Activated CD4-positive, alpha-beta T cell treated with anti-CD3 and anti-CD28 coated beads for 1 hour (primary cell): ENCODE measurements around the gene ZCRB1.
"Not testable (repeated sequence)": the region's sequence is repeated elsewhere in the genome, so short reads cannot be mapped to it uniquely, and the experiment has no call there.

Source experiments
- DNase-seq: peaks from one replicate; pipeline ENCODE4 v3.0.0-alpha.2; 2020

Gene ZCRB1, protein sequence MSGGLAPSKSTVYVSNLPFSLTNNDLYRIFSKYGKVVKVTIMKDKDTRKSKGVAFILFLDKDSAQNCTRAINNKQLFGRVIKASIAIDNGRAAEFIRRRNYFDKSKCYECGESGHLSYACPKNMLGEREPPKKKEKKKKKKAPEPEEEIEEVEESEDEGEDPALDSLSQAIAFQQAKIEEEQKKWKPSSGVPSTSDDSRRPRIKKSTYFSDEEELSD

GRCh38 chr12:42325653-42326474, at the start of gene ZCRB1, which contains the start of gene PPHLN1:
TSS of gene ZCRB1 (minus strand) at chr12:42326094. CDS start at chr12:42324102, 1,992 bp downstream.
TSS of gene PPHLN1 (plus strand) at chr12:42326167. CDS start at chr12:42335903, 9,736 bp downstream.
- peak; percentile 62 for DNase-seq

GRCh38 chr12:42373669-42374068, 47.8 kb upstream of the ZCRB1 start:
- no peak for DNase-seq

- no peak for DNase-seq
Observed at GRCh38 chr12:42372154-42372791, 46.4 kb upstream of the ZCRB1 start.

- no peak for DNase-seq
Observed at GRCh38 chr12:42370013-42370412, 44.1 kb upstream of the ZCRB1 start.

GRCh38 chr12:42365486-42365885, 39.6 kb upstream of the ZCRB1 start:
- no peak for DNase-seq

DNA sequence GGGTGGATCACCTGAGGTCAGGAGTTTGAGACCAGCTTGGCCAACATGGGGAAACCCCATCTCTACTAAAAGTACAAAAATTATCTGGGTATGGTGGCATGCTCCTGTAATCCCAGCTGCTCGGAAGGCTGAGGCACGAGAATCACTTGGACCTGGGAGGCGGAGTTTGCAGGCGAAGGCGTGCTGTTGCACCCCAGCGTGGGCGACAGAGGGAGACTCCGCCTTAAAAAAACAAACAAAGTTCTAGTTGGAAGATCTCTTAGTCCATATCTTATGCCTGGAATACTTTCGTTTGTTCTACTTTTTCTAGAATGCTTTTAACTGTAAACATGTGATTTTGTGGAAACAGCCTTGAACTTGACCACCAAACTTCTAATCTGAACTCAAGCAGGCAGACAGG, 38.8 kb upstream of the ZCRB1 start:
- DNase-seq = no peak

- DNase-seq = no peak
Observed at GRCh38 chr12:42362647-42363260, 36.9 kb upstream of the ZCRB1 start.

DNA sequence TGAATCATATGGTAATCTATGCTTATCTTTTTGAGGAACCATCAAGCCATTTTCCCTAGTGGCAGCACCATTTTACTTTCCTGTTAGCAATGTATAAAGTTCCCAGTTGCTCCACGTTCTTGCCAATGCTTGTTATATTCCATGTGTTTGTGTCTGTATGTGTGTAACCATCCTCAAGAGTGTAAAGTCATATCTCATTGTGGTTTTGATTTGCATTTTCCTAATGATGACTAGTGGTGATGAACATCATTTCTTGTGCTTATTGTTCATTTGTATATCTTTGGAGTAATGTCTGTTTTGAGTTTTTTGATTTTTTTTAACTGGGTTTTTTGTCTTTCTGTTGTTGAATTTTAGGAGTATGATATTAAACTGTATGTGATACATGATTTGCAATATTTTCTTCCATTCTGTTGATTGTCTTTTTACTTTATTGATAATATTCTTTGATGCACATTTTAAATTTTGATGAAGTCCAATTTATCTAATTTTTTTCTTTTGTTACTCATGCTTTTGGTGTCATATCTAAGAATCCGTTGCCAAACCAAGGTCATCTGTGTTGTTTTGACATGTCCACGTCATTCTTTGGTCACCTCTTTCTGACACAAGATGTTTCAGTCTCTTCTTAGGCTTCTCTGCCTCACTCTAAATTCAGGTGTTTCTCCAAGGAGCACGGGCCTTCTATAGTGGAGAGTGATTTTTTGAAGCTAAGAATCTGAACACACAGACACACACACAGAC, 36.2 kb upstream of the ZCRB1 start:
- no peak for DNase-seq

DNA sequence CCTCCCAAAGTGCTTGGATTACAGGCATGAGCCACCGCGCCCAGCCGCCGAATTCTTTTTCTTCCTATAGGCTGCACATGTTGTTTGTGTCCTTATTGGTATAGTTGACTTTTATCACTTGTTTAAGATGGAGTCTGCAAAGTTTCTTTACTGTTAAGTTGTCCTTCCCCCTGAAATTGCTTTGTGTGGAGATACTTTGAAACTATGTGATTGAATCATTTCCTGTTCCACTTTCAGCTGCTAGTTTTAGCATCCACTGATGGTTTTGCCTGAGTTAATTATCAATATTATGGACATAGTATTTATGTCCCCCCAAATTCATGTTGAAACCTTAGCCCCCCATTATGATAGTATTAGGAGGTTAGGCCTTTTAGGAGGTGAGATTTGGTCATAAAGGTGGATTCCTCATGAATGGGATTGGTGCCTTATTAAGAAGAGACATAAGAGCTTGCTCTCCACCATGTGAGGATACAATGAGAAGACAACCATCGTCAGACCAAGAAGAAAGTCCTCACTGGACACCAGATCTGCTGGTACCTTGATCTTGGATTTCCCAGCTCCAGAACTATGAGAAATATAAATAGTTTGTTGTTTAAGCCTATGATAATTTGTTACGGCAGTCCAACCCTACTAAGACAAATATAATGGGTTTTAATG, 35.0 kb upstream of the ZCRB1 start:
- DNase-seq = no peak

DNA sequence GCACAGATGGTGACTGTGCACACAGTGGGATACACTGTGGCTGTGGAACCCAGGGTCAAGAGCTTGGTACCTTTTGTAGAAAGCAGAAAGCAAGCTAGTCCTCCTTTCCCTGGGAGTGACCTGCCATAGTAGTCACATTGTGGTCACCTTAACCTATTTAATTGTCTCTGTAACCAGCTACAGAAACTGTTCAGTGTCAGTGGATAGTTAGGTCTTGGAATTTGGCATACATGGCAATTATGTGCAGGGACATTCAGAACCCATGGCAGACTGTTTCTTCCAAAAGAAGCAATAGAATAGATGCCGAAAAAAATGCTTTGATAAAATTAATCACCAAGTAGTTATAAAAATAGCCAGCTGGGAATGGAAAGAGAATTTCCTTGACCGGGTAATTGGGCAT, 30.4 kb upstream of the ZCRB1 start:
- no peak for DNase-seq

DNA sequence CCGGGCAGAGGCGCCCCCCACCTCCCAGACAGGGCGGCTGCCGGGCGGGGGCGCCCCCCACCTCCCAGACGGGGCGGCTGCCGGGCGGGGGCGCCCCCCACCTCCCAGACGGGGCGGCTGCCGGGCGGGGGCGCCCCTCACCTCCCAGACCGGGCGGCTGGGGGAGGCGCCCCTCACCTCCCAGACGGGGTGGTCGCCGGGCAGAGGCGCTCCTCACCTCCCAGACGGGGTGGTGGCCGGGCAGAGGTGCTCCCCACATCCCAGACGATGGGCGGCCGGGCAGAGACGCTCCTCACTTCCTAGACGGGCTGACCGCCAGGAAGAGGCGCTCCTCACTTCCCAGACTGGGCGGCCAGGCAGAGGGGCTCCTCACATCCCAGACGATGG, 24.1 kb upstream of the ZCRB1 start:
- DNase-seq = not testable (repeated sequence)

- DNase-seq = not testable (repeated sequence)
Observed at GRCh38 chr12:42349119-42350020, 23.5 kb upstream of the ZCRB1 start.

DNA sequence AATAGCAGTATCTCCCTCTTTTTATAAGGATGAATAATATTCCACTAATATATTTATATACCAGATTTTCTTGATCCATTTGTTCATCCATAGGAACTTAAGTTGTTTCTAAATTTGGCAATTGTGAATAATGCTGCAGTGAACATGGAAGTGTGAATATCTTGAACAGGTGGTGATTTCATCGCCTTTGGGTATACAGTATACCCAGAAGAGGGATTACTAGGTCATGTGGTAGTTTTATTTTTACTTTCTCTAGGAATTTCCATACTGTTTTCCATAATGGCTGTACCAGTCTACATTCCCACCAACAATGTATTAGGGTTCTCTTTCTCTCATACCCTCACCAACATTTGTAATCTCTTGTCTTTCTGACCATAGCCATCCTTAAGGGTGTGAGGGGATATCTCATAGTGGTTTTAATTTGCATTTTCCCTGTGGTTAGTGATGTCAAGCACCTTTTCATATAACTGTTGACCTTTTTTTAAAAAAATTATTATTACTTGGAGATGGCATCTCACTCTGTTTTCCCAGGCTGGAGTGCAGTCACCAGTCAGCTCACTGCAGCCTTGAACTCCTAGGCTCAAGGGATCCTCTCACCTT, 20.6 kb upstream of the ZCRB1 start:
- no peak for DNase-seq

DNA sequence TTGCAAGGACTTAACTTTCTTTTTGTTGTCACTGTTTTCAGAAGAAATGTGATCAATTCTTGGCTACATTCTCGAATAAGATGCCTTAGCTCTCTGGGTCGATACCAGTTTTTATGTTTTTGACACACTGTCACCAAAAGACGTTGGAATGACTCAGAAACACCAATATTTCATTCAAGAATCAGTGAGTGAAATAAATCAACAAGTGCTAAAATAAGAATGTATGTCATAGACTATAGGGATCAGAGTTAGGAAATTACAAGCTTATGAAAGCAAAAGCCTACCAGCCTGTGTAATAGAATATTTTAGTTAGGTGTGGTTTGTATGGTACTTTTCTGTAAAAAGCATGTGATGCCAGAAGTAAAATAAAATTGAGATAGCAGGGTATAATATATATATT, 17.8 kb upstream of the ZCRB1 start:
- DNase-seq = no peak

GRCh38 chr12:42342028-42342427, 16.1 kb upstream of the ZCRB1 start:
- no peak for DNase-seq

GRCh38 chr12:42338280-42338679, 12.4 kb upstream of the ZCRB1 start:
- no peak for DNase-seq

DNA sequence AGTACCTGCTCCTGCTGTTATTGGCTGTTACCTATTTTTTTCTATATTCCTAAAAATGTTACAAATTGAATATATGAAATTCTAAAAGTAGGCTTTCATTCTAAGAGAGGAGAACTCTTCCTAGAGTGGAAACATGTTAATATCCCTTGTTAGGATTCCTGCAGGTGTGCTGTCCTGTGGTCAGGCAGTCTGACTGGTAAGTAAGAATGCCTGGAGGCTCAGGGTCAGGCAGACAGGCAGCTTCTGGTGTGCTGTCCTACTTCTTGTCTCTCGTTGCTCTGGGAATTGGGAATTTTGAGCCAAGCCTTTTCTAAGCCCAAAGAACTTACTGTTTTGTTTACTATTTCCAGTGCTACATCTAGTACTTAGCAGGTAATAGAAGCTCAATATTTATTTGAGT, 10.4 kb upstream of the ZCRB1 start:
- DNase-seq = no peak

DNA sequence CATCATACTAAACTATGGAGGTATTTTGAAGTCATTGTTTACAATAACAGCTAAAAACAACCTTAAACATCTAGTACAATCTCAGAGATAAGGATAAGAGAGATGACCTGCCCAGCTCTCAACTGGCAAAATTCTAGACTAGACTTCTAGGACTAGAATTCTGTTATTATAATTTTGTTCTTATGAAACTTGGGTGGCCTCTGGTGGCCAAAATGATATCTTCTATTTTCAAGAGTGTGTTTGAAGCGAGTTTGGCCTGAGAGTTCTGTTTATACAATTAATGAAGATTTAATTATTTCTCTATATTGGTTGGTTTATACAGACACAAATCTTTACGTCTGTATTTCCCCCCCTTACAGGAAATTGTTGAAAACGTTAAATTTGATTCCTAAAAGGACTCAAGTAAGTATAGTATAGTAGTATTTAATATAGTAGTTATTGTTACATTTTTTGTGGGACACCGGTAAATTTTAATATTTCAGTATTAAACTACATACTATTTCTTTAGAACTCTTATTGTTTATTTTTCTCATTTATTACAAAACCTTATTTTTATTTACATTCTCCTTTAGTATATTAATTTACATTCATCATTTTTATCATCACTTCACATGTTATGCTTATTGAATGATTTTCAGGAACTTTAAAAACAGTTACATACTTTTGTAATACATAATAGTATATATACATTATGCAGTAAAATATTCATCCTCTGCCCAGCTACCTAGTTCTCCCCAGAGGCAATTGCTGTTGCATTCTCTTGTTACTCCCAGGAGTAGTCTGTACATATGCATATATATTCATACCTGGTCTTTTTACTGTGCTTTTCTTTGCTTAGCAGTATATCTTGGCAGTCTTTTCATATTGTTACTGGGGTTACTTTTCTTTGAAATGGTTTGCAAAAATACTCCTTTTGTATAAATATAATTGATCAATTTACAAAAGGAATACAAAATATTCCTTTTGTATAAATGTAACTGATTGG, 6.7 kb upstream of the ZCRB1 start:
- no peak for DNase-seq

DNA sequence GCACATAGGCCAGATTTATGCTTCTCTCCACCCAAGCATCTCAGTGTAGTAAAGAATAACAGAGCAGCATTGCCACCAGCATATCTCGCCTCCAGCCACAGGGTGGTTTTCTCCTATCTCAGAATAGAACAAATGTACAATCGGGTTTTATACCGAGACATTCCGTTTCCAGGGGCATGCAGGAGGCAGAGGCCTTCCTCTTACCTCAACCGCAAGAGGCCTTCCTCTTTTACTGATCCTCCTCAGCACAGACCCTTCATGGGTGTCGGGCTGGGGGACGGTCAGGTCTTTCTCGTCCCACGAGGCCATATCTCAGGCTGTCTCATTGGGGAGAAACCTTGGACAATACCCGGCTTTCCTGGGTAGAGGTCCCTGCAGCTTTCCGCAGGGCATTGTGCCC, 4.2 kb upstream of the ZCRB1 start:
- DNase-seq = not testable (repeated sequence)
